Measurements from ENCODE around the gene MPIG6B.

DNA sequence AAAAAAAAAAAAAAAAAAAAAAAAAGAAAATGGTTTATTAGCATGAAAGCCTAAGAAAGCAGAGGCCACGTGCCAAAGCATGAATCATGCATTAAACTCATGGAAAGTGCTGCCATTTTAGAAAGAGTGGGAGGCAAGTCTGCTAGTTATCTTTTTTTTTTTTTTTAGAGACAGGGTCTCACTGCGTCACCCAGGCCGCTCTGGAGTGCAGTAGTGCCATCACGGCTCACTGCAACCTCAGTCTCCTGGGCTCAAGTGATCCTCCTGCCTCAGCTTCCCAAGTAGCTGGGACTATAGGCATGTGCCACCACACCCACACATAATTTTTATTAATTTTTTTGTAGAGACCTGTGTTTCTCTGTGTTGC is 48.8 kb downstream of the MPIG6B start:
- TF ChIP-seq, protein P1, sequence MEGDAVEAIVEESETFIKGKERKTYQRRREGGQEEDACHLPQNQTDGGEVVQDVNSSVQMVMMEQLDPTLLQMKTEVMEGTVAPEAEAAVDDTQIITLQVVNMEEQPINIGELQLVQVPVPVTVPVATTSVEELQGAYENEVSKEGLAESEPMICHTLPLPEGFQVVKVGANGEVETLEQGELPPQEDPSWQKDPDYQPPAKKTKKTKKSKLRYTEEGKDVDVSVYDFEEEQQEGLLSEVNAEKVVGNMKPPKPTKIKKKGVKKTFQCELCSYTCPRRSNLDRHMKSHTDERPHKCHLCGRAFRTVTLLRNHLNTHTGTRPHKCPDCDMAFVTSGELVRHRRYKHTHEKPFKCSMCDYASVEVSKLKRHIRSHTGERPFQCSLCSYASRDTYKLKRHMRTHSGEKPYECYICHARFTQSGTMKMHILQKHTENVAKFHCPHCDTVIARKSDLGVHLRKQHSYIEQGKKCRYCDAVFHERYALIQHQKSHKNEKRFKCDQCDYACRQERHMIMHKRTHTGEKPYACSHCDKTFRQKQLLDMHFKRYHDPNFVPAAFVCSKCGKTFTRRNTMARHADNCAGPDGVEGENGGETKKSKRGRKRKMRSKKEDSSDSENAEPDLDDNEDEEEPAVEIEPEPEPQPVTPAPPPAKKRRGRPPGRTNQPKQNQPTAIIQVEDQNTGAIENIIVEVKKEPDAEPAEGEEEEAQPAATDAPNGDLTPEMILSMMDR (IDR thresholded peaks at IDR 0.05), result no peak
- no peak for TF ChIP-seq POLR2A (IDR thresholded peaks at IDR 0.05)

All from breast epithelium (tissue), 3 donors.